ENCODE data around the gene CCDC32.
A peak's percentile ranks its signal among the peaks of the same experiment; 100 is the strongest.

CCDC32 gene

DNA sequence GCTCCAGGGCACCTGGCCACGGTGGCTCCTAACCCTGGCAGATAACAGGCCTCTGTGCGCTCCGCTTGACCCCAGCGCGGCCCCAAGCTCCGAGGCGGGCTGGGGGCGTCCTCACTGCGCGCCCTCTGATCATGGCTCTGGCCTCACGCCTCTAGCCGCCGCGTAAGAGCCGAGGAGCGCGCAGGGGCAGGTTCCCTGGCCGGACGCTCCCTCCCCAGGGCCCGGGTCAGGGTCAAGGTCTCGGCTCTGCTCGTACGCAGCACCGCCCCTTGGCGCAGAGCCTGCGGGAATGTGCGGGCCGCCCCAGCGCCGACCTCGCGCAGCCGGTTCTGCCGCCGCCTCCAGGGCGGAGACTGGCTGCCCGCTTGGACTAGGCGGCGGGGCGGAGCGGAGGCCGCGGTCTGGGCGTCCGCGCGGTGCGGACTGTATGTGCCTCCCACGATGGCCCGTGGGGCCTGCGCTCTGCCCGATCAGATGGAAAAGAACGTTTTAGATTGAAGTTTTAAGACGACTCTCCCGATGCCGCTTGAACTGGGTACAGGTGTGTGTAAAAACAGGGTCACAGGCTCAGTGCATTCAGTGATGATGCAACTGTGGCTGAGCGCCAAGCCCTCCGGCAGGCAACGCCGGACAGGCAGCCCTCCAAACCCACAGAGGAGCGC lies 53.2 kb downstream of the CCDC32 start:
- no peak for DNase-seq

DNA sequence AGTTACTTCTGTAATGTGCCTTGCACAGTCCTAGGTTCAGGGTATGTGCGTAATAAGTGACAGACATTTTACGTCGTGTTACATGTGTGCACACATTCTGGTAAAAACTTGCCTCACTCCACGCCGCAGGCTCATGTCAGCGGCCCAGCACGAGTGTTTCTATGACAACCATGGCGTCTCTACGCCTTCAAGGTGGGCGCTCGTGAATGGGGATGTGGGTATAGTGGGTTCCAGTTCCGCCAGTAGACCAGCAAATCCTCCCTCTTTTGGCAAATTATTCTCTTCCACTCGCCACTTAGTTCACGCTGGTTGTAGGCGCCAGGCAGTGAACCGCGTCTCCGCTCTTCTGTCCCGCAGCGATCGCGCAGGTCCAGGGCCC lies 53.8 kb downstream of the CCDC32 start:
- no peak for DNase-seq

DNA sequence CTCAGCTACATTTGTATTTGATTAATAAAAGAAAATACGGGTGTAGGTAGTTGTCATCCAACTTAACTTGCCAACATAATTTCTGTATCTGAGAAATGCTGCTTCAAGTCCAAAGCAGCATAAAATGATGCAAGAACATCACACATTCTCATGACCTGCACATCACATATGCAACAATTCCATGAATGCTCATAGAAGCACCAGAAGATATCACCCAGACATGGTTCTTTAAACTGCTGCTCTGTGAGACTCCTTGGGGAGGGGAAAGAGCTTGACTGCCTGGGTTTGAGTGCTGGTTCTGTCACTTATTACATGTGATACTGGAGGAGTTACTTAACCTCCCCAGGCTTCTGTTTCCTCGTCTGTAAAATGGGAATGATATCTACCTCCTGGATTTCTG lies 54.6 kb downstream of the CCDC32 start:
- no peak for DNase-seq

DNA sequence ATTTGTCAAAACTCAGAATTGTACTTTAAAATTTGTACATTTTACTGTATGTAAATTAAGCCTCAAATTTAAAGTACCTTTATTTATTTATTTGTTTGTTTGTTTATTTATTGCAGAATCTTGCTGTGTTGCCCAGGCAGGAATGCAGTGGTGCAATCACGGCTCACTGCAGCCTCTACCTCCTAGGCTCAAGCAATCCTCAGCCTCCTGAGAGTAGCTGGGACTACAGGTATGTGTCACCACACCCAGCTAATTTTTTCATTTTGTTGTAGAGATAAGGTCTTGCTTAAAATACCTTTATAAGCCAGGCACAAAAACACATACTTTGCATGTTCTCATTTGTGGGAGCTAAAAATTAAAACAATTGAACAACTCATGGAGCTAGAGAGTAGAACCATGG lies 56.6 kb downstream of the CCDC32 start:
- DNase-seq: no peak

DNA sequence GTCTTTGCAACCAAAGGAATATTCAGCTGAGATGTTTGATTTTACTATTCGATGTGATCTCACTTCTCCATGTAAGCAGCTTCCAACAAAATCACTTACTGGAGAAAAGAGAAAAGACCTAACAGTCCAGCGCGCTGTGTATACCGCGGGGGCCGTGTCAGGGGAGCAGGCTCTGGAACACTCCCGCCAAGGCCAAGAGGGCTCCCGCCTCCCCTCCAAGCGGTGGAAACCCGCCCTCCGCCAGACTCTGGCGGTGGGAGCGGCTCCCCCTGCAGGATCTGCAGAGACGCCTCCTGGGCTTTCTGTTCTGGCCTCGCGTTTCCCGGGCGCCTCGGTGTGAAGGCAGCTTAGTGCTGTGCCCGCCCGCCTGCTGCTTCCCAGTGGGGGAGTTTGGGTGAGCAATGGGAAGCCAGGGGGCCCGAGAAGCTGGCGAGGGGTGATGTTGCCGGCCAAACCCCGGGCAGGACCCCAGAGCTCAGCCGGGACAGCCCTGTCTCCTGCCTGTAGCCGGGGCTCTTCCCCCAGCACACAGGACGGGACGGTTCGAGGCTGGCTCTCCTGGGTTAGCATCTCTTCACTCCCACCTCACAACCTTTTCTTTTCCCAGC lies 57.8 kb downstream of the CCDC32 start:
- peak in 1 of 2 experiments; percentile 4 for DNase-seq
